HL-60 (cell line): ENCODE measurements around the gene CCDC69.

ENCODE experiments used
- DNase-seq, 2 experiments: peaks; one replicate each; pipeline ENCODE4 v3.0.0-alpha.2; 2010 to 2020; ENCODE audit warnings: low read depth in 1 of 2, low spot score in 1 of 2
- H3K27ac ChIP-seq: fragments of 250-450 bp; sonication (Bioruptor Pico); replicated peaks from 2 replicates; pipeline ENCODE4 v1.5.1; 2020; ENCODE audit warnings: mild to moderate bottlenecking, moderate library complexity
- H3K27me3 ChIP-seq: fragments of 250-450 bp; sonication (Bioruptor Pico); 2 replicates; pipeline ENCODE4 v1.5.1; 2021; ENCODE audit warnings: mild to moderate bottlenecking, moderate library complexity; ENCODE audit not compliant: insufficient read depth, poor library complexity, severe bottlenecking
- H3K4me3 ChIP-seq: replicated peaks from 2 replicates; pipeline ENCODE4 v1.5.1; 2011; ENCODE audit warnings: mild to moderate bottlenecking, control low read depth, low read length; ENCODE audit not compliant: insufficient read depth
- GABPA ChIP-seq: IDR thresholded peaks from 2 replicates; pipeline ENCODE4 v1.6.1; 2012; ENCODE audit warnings: low read depth
- POLR2AphosphoS5 ChIP-seq: IDR thresholded peaks from 2 replicates; pipeline ENCODE4 v1.6.1; 2012; ENCODE audit warnings: low read depth
- SPI1 ChIP-seq: IDR thresholded peaks from 2 replicates; pipeline ENCODE4 v1.6.1; 2012; ENCODE audit warnings: low read depth, mild to moderate bottlenecking, borderline replicate concordance
- TF ChIP-seq, protein P1 (sequence below): IDR thresholded peaks from one replicate; pipeline ENCODE4 v1.5.1; 2011; ENCODE audit warnings: low read length, control low read depth, inconsistent platforms; ENCODE audit not compliant: insufficient read depth
- TF ChIP-seq, protein P2 (sequence below): IDR thresholded peaks from 2 replicates; pipeline ENCODE4 v1.6.1; 2012; ENCODE audit warnings: low read depth; ENCODE audit not compliant: insufficient replicate concordance

The CCDC69 gene

GRCh38 chr5:151180291-151180690 is 43.6 kb downstream of the CCDC69 start:
- no peak for DNase-seq
- Histone ChIP-seq H3K27ac (no peak overlapping the region), H3K27me3 (no peaks in the 10 kb centered on the region), H3K4me3 (no peak overlapping the region)
- no peak for TF ChIP-seq POLR2AphosphoS5
- TF ChIP-seq, protein P1, sequence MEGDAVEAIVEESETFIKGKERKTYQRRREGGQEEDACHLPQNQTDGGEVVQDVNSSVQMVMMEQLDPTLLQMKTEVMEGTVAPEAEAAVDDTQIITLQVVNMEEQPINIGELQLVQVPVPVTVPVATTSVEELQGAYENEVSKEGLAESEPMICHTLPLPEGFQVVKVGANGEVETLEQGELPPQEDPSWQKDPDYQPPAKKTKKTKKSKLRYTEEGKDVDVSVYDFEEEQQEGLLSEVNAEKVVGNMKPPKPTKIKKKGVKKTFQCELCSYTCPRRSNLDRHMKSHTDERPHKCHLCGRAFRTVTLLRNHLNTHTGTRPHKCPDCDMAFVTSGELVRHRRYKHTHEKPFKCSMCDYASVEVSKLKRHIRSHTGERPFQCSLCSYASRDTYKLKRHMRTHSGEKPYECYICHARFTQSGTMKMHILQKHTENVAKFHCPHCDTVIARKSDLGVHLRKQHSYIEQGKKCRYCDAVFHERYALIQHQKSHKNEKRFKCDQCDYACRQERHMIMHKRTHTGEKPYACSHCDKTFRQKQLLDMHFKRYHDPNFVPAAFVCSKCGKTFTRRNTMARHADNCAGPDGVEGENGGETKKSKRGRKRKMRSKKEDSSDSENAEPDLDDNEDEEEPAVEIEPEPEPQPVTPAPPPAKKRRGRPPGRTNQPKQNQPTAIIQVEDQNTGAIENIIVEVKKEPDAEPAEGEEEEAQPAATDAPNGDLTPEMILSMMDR, result no peak
- no peak for TF ChIP-seq SPI1
- TF ChIP-seq, protein P2, sequence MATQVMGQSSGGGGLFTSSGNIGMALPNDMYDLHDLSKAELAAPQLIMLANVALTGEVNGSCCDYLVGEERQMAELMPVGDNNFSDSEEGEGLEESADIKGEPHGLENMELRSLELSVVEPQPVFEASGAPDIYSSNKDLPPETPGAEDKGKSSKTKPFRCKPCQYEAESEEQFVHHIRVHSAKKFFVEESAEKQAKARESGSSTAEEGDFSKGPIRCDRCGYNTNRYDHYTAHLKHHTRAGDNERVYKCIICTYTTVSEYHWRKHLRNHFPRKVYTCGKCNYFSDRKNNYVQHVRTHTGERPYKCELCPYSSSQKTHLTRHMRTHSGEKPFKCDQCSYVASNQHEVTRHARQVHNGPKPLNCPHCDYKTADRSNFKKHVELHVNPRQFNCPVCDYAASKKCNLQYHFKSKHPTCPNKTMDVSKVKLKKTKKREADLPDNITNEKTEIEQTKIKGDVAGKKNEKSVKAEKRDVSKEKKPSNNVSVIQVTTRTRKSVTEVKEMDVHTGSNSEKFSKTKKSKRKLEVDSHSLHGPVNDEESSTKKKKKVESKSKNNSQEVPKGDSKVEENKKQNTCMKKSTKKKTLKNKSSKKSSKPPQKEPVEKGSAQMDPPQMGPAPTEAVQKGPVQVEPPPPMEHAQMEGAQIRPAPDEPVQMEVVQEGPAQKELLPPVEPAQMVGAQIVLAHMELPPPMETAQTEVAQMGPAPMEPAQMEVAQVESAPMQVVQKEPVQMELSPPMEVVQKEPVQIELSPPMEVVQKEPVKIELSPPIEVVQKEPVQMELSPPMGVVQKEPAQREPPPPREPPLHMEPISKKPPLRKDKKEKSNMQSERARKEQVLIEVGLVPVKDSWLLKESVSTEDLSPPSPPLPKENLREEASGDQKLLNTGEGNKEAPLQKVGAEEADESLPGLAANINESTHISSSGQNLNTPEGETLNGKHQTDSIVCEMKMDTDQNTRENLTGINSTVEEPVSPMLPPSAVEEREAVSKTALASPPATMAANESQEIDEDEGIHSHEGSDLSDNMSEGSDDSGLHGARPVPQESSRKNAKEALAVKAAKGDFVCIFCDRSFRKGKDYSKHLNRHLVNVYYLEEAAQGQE, result no peak
- TF ChIP-seq GABPA, result no peak

GRCh38 chr5:151179489-151179840 is 44.4 kb downstream of the CCDC69 start:
- no peak overlapping the region for H3K4me3 ChIP-seq
- no peaks in the 10 kb centered on the region for H3K27me3 ChIP-seq
- no peak for DNase-seq
- TF ChIP-seq, protein P1, result no peak
- no peak for TF ChIP-seq SPI1
- no peak for TF ChIP-seq POLR2AphosphoS5
- no peak for TF ChIP-seq GABPA
- TF ChIP-seq, protein P2, result no peak
- no peak overlapping the region for H3K27ac ChIP-seq

DNA sequence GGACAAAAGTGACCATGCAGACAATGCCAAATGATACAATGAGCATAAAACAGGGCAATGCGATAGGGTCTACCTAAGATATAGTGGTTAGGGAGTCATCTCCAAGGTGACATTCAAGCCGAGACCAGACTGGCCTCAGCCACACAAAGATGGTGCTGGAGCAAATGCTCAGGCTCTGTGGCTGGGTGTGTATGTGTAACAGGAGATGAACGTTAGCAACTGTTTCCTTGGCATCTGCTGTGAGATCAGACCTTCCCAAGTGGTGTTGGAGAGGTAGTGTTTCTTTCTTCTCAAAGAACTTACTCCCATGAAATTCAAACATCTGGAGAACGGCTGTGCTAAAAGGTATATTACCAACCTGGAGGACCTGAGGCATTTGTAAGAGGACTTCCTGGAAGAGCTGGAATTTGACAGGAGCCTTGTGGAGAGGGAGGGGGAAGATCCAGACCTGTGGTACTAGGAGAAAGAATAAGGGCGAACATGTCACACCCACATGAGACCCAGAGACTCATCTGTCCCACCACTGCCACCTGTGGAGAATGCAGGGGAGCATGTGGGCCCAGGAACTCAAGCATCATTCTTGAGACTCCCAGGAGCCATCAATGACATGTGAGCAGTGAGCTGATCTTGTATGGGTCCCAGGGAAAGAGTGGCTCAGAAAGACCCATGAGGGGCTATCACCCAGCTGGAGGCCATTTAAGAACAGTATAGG is 45.0 kb downstream of the CCDC69 start:
- TF ChIP-seq SPI1 (no peak), GABPA (no peak), POLR2AphosphoS5 (no peak)
- TF ChIP-seq, protein P2, result no peak
- TF ChIP-seq, protein P1, result no peak
- H3K27me3 ChIP-seq, result no peaks in the 10 kb centered on the region
- H3K27ac ChIP-seq, result no peak overlapping the region
- no peak for DNase-seq
- H3K4me3 ChIP-seq, result no peak overlapping the region
